Right renal pelvis (tissue), 4 donors: ENCODE measurements around the gene PHACTR1. TPM values are rescaled to one million over a fixed set of nuclear protein-coding genes. Genes with fewer than 3 reads are reported as not detected.

Experiments
- DNase-seq, 4 donors: peaks; one replicate each; pipeline ENCODE4 v3.0.0-alpha.2; 2013; ENCODE audit warnings: low read depth in 4 of 4, low spot score in 3 of 4, missing footprints in 1 of 4
- polyA plus RNA-seq, 4 donors: library from polyadenylated mRNA; unstranded; fragments of 120-200 nt; gene quantifications; one replicate each; pipeline ENCODE4 v1.2.1, GENCODE V29; 2013; ENCODE audit not compliant: insufficient read length in 4 of 4

Gene PHACTR1
- polyA plus RNA-seq, 4 donors = 9.9 to 16.4 (median 13.6) TPM

DNA sequence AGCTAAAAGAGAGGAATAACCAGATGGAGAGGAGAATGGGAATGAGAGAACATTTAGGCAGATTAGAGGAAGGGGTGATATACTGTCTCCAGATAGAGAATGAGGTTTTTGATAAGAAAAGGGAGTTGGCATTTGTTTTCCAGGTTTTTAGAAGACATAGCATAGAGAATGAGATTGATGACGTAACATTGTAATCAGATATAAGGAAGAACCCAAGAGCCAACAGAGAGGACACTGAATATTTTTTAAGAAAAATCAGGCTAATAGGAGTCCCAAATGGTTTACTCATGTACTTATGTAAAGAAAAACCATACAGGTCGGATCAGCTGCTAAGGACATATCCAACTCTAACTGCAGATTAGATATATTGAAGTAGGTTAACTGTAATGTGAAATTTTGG, 498.8 kb downstream of the PHACTR1 start:
- no peak for DNase-seq

GRCh38 chr6:13216236-13217014, 499.9 kb downstream of the PHACTR1 start:
- DNase-seq = no peak

DNA sequence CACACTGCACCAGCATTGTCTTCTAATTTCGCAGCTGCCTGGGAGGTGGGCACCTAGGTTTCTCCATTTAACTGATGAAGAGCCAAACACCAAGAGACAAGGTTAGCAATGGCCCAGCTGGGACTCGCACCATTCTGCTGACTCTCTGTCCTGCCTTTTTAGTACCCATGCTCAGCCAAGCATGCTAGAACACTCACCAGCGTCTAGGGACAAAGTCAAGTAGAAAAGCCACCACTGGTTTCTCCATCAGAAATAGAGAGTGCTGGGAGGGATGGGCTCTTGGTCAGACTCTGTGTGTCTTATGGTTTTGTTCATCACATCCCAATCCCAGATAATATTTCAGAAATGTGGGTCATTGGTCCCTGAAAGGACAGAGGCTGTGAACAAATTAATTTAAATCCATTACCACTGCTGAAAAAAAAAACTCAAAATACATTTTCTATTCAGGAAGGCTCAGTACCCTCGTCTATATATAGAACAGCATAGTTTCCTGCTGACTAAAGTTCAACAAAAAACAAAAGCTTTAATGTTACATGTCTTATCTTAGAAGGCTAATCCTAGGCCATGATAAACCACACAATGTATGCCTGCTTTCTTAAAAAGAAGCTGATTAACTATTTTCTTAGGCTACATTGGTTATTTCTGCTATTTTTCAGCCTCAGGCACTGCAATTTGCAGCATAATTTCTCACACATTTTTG, 500.8 kb downstream of the PHACTR1 start:
- no peak for DNase-seq

- no peak for DNase-seq
Observed at GRCh38 chr6:13220266-13220665, 503.7 kb downstream of the PHACTR1 start.

DNA sequence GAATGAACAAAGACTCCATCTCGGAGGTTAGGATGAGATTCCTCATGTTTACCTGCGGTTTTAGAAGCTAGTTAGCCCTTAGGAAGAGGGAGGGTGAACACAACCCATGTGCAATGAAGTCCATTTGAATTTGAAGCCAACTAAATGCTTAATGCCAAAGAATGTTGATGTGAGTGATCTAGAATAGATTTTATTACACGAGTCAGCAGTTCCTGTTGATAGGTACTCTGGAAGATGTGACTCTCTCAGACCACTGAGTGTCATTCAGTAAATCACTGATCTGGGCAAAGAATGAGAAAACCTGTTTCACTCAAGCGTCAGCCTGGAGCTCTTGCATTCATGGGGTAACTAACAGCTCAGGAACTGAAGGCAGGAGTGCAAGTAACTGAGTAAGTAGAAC, 505.5 kb downstream of the PHACTR1 start:
- DNase-seq = no peak

DNA sequence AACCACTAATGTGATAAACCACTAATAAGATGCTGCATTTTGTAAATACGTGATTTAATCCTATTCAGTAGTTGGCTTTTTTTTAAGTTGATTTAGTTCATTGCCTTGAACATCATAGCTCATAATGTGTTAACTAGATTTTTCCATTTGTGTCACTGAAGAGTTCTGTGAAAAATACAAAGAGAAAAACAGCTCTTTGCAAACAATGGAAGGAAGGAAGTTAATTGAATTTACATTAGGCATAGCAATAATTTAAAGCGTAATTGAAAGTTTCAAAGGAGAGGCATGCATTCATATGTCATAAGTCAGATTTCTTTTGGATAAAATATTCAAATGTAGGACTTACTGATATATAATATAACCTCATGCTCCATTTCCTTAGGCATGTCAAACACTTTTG, 509.5 kb downstream of the PHACTR1 start:
- DNase-seq = no peak

DNA sequence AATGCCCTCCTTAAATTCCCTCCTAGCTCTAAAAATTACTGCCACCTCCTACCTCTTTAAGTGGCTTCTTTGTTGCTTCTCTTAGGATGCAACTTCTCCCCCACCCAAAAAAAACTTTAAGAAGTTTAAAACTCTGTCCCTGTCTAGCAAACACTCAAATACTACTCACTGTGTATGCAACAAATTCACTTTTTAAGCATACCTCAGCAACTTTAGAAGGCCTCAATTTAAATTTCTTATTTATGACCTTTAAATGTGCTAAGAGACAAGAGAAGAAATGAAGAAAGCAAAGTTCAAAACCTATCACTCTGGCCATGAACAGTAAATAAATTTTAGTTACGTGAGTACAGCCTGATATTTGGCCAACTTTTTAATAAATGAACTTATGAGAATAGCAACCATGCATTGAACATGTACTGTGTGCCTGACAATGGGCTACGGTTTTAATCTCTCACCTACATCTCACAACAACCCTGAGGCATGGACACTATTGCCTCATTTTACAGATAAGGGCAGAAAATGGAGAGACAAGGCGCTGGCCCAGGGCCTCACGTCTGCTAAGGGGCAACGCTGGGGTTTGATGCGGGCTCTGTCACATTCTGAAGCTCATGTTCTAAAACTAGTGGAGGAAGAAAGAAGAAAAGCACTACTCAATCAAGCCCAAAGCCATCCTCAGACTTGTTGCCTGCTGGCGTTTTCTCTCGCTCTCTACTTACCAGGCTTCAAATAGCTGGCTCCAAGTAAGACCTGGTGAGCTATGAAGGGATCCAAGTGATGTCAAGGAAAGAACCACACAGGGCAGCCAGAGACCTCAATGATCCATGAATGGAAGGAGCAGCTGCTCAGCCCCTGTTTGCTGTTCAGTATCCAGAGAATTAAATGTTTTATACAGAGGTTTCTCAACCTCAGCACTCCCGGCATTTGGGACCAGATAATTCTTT, 512.0 kb downstream of the PHACTR1 start:
- no peak for DNase-seq

DNA sequence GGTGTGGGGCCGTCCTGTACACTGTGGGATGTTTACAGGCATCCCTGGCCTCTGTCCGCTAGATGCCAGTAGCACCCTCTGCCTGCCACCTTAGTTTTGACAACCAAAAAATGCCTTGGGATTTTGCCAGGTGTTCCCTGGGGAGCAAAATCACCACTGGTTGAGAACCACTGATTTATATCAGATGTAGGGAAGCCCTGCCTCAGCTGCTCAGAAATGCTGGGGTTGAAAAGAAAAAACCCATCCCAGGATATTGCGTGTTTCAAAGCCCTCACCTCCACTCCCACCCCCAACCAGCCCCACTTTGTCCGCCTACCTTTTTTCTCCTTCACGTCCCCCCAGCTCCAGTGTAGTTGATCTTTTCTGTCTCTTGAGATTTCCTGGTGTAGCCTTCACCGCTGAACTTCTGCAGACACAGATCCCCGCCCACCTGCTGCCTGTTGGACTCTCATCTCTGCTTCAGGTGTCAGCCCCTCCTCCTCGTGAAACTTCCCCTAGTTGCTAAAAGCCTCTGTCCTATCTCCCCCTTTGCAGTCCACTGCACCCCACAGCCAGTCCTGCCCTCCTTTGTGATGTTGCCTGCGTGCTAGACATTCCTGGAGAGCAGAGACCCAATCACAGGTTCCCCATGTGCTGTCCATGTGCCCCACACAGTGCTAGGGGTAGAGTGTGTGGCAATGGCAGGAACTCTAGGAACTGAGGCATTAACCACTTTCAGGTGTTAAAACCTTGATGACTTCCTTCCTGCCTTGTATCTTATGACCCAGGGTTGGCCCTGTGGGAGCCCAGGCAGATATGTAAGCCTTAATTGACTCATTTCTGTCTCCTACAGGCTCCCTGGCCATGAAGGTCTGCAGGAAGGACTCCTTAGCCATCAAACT, 512.9 kb downstream of the PHACTR1 start:
- DNase-seq = no peak

DNA sequence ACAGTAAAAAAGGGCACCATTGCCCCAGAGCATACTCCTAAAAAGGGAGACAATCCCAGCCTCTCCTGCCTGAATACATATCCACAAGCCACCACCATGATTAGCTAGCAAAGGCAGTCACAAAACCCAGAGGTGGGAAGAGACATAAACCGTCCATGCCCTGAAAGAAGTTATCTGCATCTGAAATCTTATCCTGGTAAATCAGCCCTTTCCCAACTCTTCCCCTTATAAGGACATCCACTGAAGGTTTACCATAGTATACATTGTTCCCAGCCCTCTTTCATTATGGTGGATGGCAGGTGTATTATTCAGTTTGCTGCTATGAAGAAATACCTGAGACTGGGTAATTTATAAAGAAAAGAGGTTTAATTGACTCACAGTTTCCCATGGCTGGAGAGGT, 516.5 kb downstream of the PHACTR1 start:
- no peak for DNase-seq

DNA sequence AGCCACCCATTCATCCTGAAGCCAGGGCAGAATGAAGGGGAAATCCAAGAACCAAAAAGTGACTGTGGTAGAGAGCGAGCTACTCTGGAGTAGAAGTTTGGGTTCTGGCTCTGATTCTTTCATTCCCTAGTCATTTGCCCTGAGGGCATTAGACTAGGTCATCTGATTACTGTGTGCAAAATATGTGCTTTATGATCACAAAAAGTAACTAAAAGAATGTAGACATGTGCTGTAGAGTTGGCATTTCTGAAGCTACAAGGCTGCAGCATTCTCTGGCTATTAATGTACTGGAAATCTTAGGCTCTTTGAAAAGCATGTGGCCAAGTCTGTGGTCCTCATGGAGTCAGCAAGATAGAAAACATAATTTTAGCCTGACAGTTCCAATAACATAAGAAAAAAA, 517.6 kb downstream of the PHACTR1 start:
- DNase-seq = no peak

DNA sequence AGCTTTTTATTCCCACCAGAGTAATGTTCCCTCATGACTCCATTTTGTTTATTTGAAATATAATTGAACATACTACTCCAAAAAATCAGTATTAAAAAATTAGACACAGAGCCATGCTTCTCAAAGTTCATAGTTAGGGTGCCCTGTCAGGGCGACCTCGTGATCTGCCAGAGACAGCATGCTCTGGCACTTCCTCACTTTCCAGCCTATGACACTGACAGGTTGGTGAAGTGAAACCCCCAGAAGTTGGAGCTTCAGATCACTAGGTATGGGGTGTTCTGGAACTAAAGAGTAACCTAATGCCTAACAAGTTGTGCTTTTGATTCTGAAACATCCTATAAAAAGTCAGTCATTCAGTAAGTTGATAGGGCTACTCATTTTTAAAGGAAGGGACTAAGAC, 518.8 kb downstream of the PHACTR1 start:
- no peak for DNase-seq

GRCh38 chr6:13237318-13237717, 520.8 kb downstream of the PHACTR1 start:
- no peak for DNase-seq

GRCh38 chr6:13238017-13238416, 521.5 kb downstream of the PHACTR1 start:
- no peak for DNase-seq

DNA sequence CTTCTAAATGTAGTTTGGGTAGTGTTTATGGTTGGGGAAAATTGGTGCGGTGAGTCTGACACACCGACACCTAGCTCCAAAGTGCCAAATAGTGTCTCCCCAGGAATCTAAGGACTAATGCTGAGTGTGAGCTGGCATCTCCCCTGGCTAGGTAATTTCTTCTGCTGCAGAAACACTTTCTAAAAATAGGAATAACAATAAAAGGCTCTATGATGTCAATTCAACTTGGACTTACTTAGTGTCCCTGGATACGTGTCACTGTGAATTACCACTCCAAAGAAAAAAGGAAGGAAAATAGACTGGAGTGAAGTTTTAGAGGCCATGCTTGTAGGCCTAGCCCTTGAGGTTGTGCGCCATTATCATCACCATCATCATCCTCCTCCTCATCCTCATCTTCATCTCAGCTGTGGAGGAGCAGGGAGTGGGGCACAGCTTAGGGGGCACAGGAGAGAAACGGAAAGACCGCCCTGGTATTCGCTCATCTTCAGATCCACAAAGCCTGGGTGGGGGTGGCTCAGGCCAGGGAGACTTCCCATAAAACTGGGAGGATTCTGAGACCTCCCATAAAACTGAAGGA, 522.2 kb downstream of the PHACTR1 start:
- DNase-seq = no peak

DNA sequence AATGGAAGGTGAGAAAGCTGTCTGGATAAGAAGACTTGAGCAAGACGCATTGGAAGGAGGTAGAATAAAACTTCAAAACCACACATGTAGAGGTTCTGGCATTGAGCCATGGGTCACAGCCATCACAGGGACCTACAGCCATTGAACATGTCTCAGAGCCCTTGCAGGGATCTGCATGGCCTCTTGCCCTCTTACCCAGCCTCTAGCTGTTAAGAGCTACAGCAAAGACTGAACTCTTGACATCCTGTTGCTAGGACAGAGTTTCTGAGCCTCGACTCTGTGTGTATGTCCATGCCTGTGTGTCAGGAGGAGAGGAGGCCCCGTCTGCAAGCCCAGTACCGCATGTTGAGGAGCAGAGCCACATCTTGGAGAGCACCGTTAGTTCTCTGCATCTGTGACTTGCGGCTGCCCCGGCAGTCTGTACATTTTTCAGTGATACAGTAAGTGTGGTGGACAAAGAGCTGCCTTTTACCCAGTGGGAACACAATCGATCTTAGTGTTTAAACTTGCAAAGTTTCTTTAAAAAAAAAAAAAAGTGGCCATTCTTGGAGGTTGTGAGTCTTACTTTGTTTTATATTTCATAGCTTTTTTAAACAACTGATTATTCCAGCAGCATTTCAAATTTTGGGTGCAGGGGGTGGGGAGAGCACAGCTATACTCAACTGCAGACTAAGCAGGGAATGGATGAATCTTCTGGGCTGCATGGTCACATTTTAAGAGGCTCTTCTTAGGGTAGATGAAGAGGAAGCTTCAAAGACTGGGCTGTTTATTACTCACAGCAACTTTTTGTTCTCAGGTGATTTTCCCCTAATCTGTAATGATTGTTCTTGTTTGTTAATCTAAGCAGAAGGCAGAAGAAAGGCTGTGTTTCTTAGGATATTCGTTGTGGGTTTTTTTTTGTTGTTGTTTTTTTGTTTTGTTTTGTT, 523.2 kb downstream of the PHACTR1 start:
- no peak for DNase-seq

DNA sequence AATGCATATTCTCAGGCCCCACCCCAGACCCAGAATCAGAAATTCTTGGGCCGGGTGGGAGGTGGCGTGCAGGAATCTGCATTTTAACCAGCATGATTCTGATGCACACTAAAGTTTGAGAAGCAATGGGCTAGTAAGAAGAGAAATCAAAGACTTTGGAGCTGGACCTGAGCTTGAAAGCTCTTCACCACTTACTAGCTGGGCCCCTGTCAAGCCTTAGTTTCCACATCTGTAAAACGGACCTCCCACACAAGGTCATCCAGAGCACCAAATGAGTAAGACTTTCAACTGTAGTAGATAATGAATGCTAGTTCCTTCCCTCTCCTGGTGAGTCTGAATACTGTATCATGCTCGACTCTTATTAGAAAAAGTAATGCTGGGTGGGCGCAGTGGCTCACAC, 524.8 kb downstream of the PHACTR1 start:
- no peak for DNase-seq

DNA sequence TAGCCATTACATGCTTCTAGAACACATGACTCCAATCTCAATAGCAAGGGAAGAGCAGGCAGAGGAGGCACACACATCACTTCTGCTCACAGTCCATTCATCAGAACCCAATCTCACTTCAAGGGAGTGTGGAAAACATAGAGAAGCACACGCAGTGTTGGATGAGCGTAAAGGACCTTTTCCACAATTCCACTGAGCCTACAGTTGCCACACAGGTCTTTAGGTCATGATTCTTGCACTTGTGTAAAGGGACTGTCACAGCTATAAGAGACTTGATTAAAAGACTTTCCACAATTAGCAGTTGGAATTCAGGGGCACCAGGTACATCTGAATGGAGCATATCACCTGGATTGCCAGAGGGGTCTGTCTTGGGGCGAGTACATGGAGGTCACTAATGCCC, 525.6 kb downstream of the PHACTR1 start:
- DNase-seq = no peak

DNA sequence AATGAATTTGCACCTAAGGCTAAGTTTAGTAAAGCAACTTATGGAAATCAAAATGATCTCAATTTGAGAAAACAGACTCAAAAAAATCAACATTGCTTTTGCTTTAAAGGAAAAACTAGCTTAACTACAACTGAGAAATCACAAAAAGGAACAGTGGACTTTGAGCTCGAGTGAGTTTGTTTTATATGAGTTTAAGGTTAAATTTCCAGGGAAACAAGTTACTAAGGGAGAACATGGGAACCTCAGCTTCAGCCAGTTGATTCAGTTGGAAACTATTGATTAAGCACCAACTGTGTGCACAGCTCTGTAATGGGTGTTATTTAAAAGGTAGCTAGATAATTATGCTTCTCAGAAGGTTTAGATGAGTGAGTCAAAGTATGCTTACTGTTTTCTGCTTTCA, 526.0 kb downstream of the PHACTR1 start:
- no peak for DNase-seq

DNA sequence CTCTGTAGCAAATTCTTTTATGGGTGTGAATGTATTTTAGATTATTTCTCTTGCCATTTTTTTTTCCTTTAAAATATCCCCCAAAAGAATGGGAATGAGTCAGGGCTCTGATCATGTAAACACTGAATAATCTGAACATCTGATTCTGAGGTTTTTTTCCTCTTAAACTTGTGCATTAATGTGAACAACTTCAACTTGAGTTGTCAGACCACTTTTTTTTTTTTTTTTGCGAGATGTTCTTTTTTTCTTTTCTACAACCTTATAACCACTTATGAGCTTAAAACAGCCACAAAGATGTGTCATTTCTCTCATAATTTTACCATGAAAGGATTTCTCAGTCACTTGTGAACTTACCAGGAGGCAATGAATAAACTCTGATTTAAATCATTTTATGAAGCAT, 526.5 kb downstream of the PHACTR1 start:
- no peak for DNase-seq
